Ovary (tissue), 3 donors: ENCODE data around the gene BTBD10.

Experiments
- CTCF ChIP-seq, 3 donors: fragments of 450-650 bp in 2 of 3; fragments of 200-600 bp in 1 of 3; IDR thresholded peaks; one replicate each; pipeline versions ENCODE4 v1.5.1 to v1.8.0; 2016 to 2022; ENCODE audit warnings: antibody characterized with exemption in 3 of 3, mild to moderate bottlenecking in 1 of 3
- POLR2A ChIP-seq: fragments of 450-650 bp; IDR thresholded peaks from one replicate; pipeline ENCODE4 v1.6.1; 2017; ENCODE audit warnings: antibody characterized with exemption, mild to moderate bottlenecking, moderate library complexity
- donor health status: DM: no; HTN: no; CAD: no.

GRCh38 chr11:13423372-13423771 lies 39.6 kb downstream of the BTBD10 start:
- TF ChIP-seq CTCF (IDR thresholded peaks at IDR 0.05) (no peak), POLR2A (no peak)
